Endothelial cell (in vitro differentiated cells): Measurements from ENCODE around the gene RMDN3. TPM values are rescaled to one million over a fixed set of nuclear protein-coding genes. Genes with fewer than 3 reads are reported as not detected.

ENCODE experiments used
- DNase-seq: peaks from one replicate; pipeline ENCODE4 v3.0.0; 2021; ENCODE audit warnings: low spot score
- H3K27ac Mint-ChIP-seq: one replicate; pipeline ENCODE4 v1.8.0; 2021; ENCODE audit warnings: mixed read lengths, inconsistent platforms; ENCODE audit not compliant: unreplicated experiment
- H3K27me3 Mint-ChIP-seq: one replicate; pipeline ENCODE4 v1.8.0; 2021; ENCODE audit warnings: mild to moderate bottlenecking, moderate library complexity, mixed read lengths, inconsistent platforms; ENCODE audit not compliant: unreplicated experiment
- H3K36me3 Mint-ChIP-seq: one replicate; pipeline ENCODE4 v1.8.0; 2021; ENCODE audit warnings: mild to moderate bottlenecking, low read depth, mixed read lengths, inconsistent platforms; ENCODE audit not compliant: unreplicated experiment
- H3K4me1 Mint-ChIP-seq: one replicate; pipeline ENCODE4 v1.8.0; 2021; ENCODE audit warnings: mild to moderate bottlenecking, mixed read lengths, inconsistent platforms; ENCODE audit not compliant: unreplicated experiment
- H3K4me3 Mint-ChIP-seq: one replicate; pipeline ENCODE4 v1.8.0; 2021; ENCODE audit warnings: mild to moderate bottlenecking, mixed read lengths, inconsistent platforms; ENCODE audit not compliant: unreplicated experiment
- H3K9me3 Mint-ChIP-seq: one replicate; pipeline ENCODE4 v1.8.0; 2021; ENCODE audit warnings: mixed read lengths, inconsistent platforms; ENCODE audit not compliant: unreplicated experiment
- total RNA-seq: library from RNA; stranded (reverse); fragmentation: NEBNext Ultra II Directional; extraction: Animal tissue kit (Norgen Biotek cat#: 25700); gene quantifications from one replicate; pipeline ENCODE4 v1.2.1, GENCODE V29; 2021; ENCODE audit not compliant: unreplicated experiment
- TF ChIP-seq, protein P1 (sequence below): fragments of 200-600 bp; sonication (generic); IDR thresholded peaks from one replicate; pipeline ENCODE4 v1.5.0; 2021; ENCODE audit warnings: antibody characterized with exemption; ENCODE audit not compliant: unreplicated experiment

Gene RMDN3
- total RNA-seq, 1 donor from 2014 or later, result 34.4 TPM

DNA sequence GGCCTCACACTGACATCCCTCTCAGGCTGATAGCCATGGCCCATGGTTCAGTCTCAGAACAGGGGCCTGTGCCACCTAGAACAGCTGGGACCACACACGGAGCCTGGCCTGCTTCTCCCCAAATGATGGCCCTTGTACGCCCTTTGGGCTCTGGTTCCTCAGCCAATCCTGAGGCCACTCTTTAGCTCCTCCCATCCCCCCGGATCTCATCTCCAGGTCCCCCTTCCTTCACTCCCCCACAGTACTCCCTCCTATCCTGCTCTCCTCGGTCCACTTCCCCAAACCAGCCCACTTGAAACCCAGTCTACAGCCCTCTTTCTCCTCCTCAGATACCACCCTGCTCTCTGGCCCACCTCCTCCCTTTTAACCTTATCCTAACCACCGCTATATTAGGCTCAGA is 34.1 kb upstream of the RMDN3 start:
- no peak for DNase-seq
- TF ChIP-seq, protein P1, sequence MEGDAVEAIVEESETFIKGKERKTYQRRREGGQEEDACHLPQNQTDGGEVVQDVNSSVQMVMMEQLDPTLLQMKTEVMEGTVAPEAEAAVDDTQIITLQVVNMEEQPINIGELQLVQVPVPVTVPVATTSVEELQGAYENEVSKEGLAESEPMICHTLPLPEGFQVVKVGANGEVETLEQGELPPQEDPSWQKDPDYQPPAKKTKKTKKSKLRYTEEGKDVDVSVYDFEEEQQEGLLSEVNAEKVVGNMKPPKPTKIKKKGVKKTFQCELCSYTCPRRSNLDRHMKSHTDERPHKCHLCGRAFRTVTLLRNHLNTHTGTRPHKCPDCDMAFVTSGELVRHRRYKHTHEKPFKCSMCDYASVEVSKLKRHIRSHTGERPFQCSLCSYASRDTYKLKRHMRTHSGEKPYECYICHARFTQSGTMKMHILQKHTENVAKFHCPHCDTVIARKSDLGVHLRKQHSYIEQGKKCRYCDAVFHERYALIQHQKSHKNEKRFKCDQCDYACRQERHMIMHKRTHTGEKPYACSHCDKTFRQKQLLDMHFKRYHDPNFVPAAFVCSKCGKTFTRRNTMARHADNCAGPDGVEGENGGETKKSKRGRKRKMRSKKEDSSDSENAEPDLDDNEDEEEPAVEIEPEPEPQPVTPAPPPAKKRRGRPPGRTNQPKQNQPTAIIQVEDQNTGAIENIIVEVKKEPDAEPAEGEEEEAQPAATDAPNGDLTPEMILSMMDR, result no peak
- peak overlapping the region; percentile 13 for H3K4me3 Mint-ChIP-seq

GRCh38 chr15:40787991-40788390 is 32.9 kb upstream of the RMDN3 start:
- DNase-seq, result no peak
- TF ChIP-seq, protein P1, result no peak

More for the DNA sequence above, 34.1 kb upstream of the RMDN3 start:
- Mint-ChIP-seq H3K27ac (no peak overlapping the region), H3K9me3 (no peaks in the 10 kb centered on the region), H3K36me3 (peaks cover 10% of the 10 kb centered on the region), H3K27me3 (peaks cover 1% of the 10 kb centered on the region), H3K4me1 (peaks cover 9% of the 10 kb centered on the region)

GRCh38 chr15:40787344-40787841 is 32.3 kb upstream of the RMDN3 start:
- H3K27me3 Mint-ChIP-seq, result peaks cover 1% of the 10 kb centered on the region
- no peak overlapping the region for H3K27ac Mint-ChIP-seq
- no peak for DNase-seq
- H3K4me3 Mint-ChIP-seq, result no peak overlapping the region
- H3K9me3 Mint-ChIP-seq, result no peaks in the 10 kb centered on the region
- H3K36me3 Mint-ChIP-seq, result peaks cover 7% of the 10 kb centered on the region
- TF ChIP-seq, protein P1, result no peak
- H3K4me1 Mint-ChIP-seq, result peaks cover 9% of the 10 kb centered on the region

More at GRCh38 chr15:40787991-40788390, 32.9 kb upstream of the RMDN3 start:
- H3K27ac Mint-ChIP-seq, result no peak overlapping the region
- H3K4me3 Mint-ChIP-seq, result no peak overlapping the region
- peaks cover 7% of the 10 kb centered on the region for H3K36me3 Mint-ChIP-seq
- peaks cover 1% of the 10 kb centered on the region for H3K27me3 Mint-ChIP-seq
- H3K9me3 Mint-ChIP-seq, result no peaks in the 10 kb centered on the region
- H3K4me1 Mint-ChIP-seq, result peaks cover 9% of the 10 kb centered on the region

GRCh38 chr15:40785814-40786213 is 30.8 kb upstream of the RMDN3 start:
- no peak for DNase-seq
- H3K27ac Mint-ChIP-seq, result no peak overlapping the region
- TF ChIP-seq, protein P1, result no peak

GRCh38 chr15:40785164-40785563 is 30.1 kb upstream of the RMDN3 start:
- no peak for DNase-seq
- TF ChIP-seq, protein P1, result no peak
- Mint-ChIP-seq H3K27ac (no peak overlapping the region), H3K4me3 (no peak overlapping the region), H3K9me3 (no peaks in the 10 kb centered on the region), H3K27me3 (peaks cover 1% of the 10 kb centered on the region), H3K36me3 (peaks cover 3% of the 10 kb centered on the region), H3K4me1 (peaks cover 9% of the 10 kb centered on the region)

More at GRCh38 chr15:40785814-40786213, 30.8 kb upstream of the RMDN3 start:
- no peak overlapping the region for H3K4me3 Mint-ChIP-seq
- H3K4me1 Mint-ChIP-seq, result peaks cover 9% of the 10 kb centered on the region
- H3K36me3 Mint-ChIP-seq, result no peaks in the 10 kb centered on the region
- H3K9me3 Mint-ChIP-seq, result no peaks in the 10 kb centered on the region
- peaks cover 1% of the 10 kb centered on the region for H3K27me3 Mint-ChIP-seq
